HUES64 (cell line): Measurements from ENCODE around the gene ARID3A.

ENCODE experiments used
- H3K27ac ChIP-seq: 2 replicates; pipeline ENCODE4 v1.7.0; 2013; ENCODE audit warnings: low read depth, low read length, inconsistent platforms
- H3K27me3 ChIP-seq: 2 replicates; pipeline ENCODE4 v1.6.1; 2013; ENCODE audit warnings: mild to moderate bottlenecking, low read length; ENCODE audit not compliant: insufficient read depth
- H3K36me3 ChIP-seq: 2 replicates; pipeline ENCODE4 v1.6.1; 2013; ENCODE audit warnings: mild to moderate bottlenecking, low read length; ENCODE audit not compliant: insufficient read depth
- H3K4me1 ChIP-seq: 2 replicates; pipeline ENCODE4 v1.6.1; 2013; ENCODE audit warnings: mild to moderate bottlenecking, low read length, moderate library complexity; ENCODE audit not compliant: insufficient read depth
- H3K4me3 ChIP-seq: 2 replicates; pipeline ENCODE4 v1.5.1; 2013; ENCODE audit warnings: mild to moderate bottlenecking, low read length, moderate library complexity
- H3K9ac ChIP-seq: 2 replicates; pipeline ENCODE4 v1.6.1; 2013; ENCODE audit warnings: mild to moderate bottlenecking, low read depth, low read length
- H3K9me3 ChIP-seq: 2 replicates; pipeline ENCODE4 v1.6.1; 2013; ENCODE audit warnings: low read depth, low read length; ENCODE audit not compliant: insufficient read depth
- WGBS: fragments of 150-250, 120-280 bp; methylation state at CpG from one replicate; pipeline ENCODE4 v1.1.7; 2013; ENCODE audit warnings: missing lambda C conversion rate; 5-methylcytosine and 5-hydroxymethylcytosine counted together

ARID3A gene

GRCh38 chr19:917323-918151 is 8.3 kb upstream of the ARID3A start, which contains the start of gene KISS1R:
KISS1R (plus strand) TSS chr19:917333; CDS start chr19:917503, 170 bp downstream.
- Histone ChIP-seq H3K9me3 (no peaks in the 10 kb centered on the region), H3K4me3 (peak within 1 kb of the TSS; percentile 67), H3K27ac (no peak within 1 kb of the TSS), H3K4me1 (peaks cover 2% of the 10 kb centered on the region; the same call in 1 of the 2 replicates), H3K9ac (peak within 1 kb of the TSS; percentile 38; the same call in 1 of the 2 replicates), H3K27me3 (peaks cover 50% of the 10 kb centered on the region), H3K36me3 (no peaks in the 10 kb centered on the region)
- under 1% methylated on average over 87 of the region's 87 CpGs for WGBS

- Histone ChIP-seq H3K27me3 (peaks cover 50% of the 10 kb centered on the region), H3K27ac (no peak overlapping the region), H3K9ac (no peak overlapping the region), H3K4me3 (peak overlapping the region; percentile 67), H3K36me3 (no peaks in the 10 kb centered on the region), H3K4me1 (peaks cover 2% of the 10 kb centered on the region; the same call in 1 of the 2 replicates), H3K9me3 (no peaks in the 10 kb centered on the region)
- 11% methylated on average over 12 of the region's 12 CpGs for WGBS
Measured at GRCh38 chr19:918152-918437, 7.7 kb upstream of the ARID3A start.

GRCh38 chr19:918481-919198 is 7.2 kb upstream of the ARID3A start:
- Histone ChIP-seq H3K27me3 (peaks cover 50% of the 10 kb centered on the region), H3K9ac (no peak overlapping the region), H3K36me3 (no peaks in the 10 kb centered on the region), H3K9me3 (no peaks in the 10 kb centered on the region), H3K4me1 (peaks cover 2% of the 10 kb centered on the region; the same call in 1 of the 2 replicates), H3K27ac (no peak overlapping the region), H3K4me3 (peak overlapping the region; percentile 67; the same call in 1 of the 2 replicates)
- 3% methylated on average over 58 of the region's 58 CpGs for WGBS

- Histone ChIP-seq H3K9ac (no peak overlapping the region; the same call in 1 of the 2 replicates), H3K4me1 (peaks cover 2% of the 10 kb centered on the region; the same call in 1 of the 2 replicates), H3K9me3 (no peaks in the 10 kb centered on the region), H3K27me3 (peaks cover 50% of the 10 kb centered on the region), H3K4me3 (peak overlapping the region; percentile 51), H3K36me3 (no peaks in the 10 kb centered on the region), H3K27ac (no peak overlapping the region)
- WGBS = 7% methylated on average over 68 of the region's 68 CpGs
Measured at GRCh38 chr19:919199-920050, 6.4 kb upstream of the ARID3A start.

GRCh38 chr19:920051-920864 is 5.6 kb upstream of the ARID3A start:
- peaks cover 50% of the 10 kb centered on the region for H3K27me3 ChIP-seq
- no peaks in the 10 kb centered on the region for H3K36me3 ChIP-seq
- no peaks in the 10 kb centered on the region for H3K9me3 ChIP-seq
- peaks cover 2% of the 10 kb centered on the region; the same call in 1 of the 2 replicates for H3K4me1 ChIP-seq
- H3K4me3 ChIP-seq = peak overlapping the region; percentile 51
- H3K9ac ChIP-seq = no peak overlapping the region
- WGBS = 3% methylated on average over 84 of the region's 84 CpGs
- no peak overlapping the region for H3K27ac ChIP-seq

GRCh38 chr19:924553-925086 is 1.2 kb upstream of the ARID3A start:
- Histone ChIP-seq H3K27me3 (peaks cover 19% of the 10 kb centered on the region), H3K36me3 (peaks cover 1% of the 10 kb centered on the region), H3K4me3 (peak overlapping the region; percentile 88), H3K4me1 (peaks cover 7% of the 10 kb centered on the region), H3K9me3 (no peaks in the 10 kb centered on the region), H3K27ac (peak overlapping the region; percentile 85; the same call in 1 of the 2 replicates), H3K9ac (peak overlapping the region; percentile 88)
- 7% methylated on average over 29 of the region's 31 CpGs for WGBS

- Histone ChIP-seq H3K27me3 (peaks cover 14% of the 10 kb centered on the region), H3K9ac (peak overlapping the region; percentile 88), H3K9me3 (no peaks in the 10 kb centered on the region), H3K4me3 (peak overlapping the region; percentile 88), H3K4me1 (peaks cover 7% of the 10 kb centered on the region), H3K27ac (peak overlapping the region; percentile 85), H3K36me3 (peaks cover 6% of the 10 kb centered on the region)
- under 1% methylated on average over 39 of the region's 39 CpGs for WGBS
Measured at GRCh38 chr19:925087-925525, 729 bp upstream of the ARID3A start.

GRCh38 chr19:926323-926588 is 421 bp downstream of the ARID3A start:
- under 1% methylated on average over 19 of the region's 21 CpGs for WGBS
- Histone ChIP-seq H3K4me1 (peaks cover 5% of the 10 kb centered on the region), H3K36me3 (peaks cover 15% of the 10 kb centered on the region), H3K9me3 (no peaks in the 10 kb centered on the region), H3K9ac (peak overlapping the region; percentile 88), H3K27me3 (peaks cover 3% of the 10 kb centered on the region), H3K27ac (peak overlapping the region; percentile 80; the same call in 1 of the 2 replicates), H3K4me3 (peak overlapping the region; percentile 88)

GRCh38 chr19:926589-927350 is 935 bp downstream of the ARID3A start:
- Histone ChIP-seq H3K9ac (peak overlapping the region; percentile 88), H3K27ac (peak overlapping the region; percentile 80), H3K4me1 (peaks cover 5% of the 10 kb centered on the region), H3K36me3 (peaks cover 16% of the 10 kb centered on the region), H3K9me3 (no peaks in the 10 kb centered on the region), H3K27me3 (no peaks in the 10 kb centered on the region), H3K4me3 (peak overlapping the region; percentile 88)
- WGBS = 0% methylated on average over 44 of the region's 52 CpGs
